H54 (cell line): ENCODE data around the gene CCR5AS.
A peak's percentile ranks its signal among the peaks of the same experiment; 100 is the strongest.
"Not testable (repeated sequence)": the region's sequence is repeated elsewhere in the genome, so short reads cannot be mapped to it uniquely, and the experiment has no call there.

Experiments
- DNase-seq: peaks from one replicate; pipeline ENCODE4 v3.0.0; 2011; ENCODE audit warnings: low spot score, mixed read lengths; ENCODE audit not compliant: insufficient read length
- FAIRE-seq: peaks from 3 replicates; lab custom pipeline; 2011; peaks lifted over from hg19 to GRCh38; lab: Jason Lieb, UNC
- POLR2A ChIP-seq: IDR thresholded peaks from 2 replicates; pipeline ENCODE4 v1.6.1; 2011; ENCODE audit warnings: low read depth, mild to moderate bottlenecking, low read length

The CCR5AS gene

DNA sequence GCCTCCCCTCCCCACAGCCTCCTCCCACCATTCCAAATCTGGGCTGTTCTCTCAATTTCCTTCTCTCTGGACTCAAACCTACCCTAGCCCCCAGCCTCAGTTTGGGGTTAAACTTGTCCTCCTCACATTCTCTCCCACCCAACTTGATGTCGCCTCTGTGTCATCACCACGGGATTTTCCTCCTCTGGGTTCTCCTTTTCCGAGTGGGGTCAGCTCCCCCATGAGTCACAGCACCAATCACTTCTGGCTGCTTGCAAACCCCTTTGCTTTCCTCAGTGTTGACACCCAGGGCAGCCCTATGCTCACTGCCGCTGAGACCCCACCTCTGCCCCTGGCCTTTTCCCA is 451 bp downstream of the CCR5AS start:
- no peak for TF ChIP-seq POLR2A
- DNase-seq (no peak), FAIRE-seq (no peak)

DNA sequence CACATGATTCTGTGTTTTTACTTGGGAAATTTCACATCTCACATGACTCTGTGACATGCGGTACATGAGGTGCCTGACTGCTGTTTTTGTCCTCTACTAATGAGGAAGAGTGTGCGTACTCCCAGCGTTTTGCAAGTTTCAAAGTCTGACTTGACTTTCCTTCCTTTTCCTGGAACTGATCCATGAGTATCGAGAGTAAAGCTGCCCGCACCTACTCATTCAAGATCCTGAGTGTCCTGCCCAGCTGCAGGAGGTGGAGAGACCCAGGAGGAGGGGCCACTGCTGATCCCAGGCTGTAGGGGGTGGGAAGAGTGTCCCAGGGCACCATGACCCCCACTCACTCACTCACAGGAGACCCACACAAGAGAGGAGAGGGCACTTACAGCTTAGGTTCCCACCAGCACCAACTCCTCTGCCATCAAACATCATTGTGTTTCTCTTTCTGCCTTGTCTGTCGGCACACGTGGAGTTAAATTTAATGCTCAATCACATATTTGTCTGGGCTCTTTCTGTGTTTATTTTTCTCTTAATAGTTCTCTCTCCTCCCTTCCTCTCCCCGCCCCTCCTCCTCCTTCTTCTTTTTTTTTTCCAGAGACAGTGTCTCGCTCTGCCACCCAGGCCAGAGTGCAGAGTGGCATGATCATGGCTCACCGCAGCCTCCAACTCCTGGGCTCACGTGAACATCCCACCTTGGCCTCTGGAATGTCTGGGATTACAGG is 1.4 kb downstream of the CCR5AS start:
- FAIRE-seq (no peak), DNase-seq (no peak)
- TF ChIP-seq POLR2A: no peak

DNA sequence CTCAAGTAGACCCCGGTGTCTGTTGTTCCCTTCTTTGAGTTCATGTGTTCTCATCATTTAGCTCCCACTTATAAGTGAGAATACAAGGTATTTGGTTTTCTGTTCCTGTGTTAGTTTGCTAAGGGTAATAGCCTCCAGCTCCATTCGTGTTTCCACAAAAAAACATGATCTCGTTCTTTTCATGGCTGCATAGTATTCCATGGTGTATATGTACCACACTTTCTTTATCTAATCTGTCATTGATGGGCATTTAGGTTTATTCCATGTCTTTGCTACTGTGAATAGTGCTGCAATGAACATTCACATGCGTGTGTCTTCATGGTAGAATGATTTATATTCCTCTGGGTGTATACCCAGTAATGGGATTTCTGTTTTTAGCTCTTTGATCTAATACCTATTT is 4.0 kb downstream of the CCR5AS start:
- not testable (repeated sequence) for FAIRE-seq, DNase-seq

DNA sequence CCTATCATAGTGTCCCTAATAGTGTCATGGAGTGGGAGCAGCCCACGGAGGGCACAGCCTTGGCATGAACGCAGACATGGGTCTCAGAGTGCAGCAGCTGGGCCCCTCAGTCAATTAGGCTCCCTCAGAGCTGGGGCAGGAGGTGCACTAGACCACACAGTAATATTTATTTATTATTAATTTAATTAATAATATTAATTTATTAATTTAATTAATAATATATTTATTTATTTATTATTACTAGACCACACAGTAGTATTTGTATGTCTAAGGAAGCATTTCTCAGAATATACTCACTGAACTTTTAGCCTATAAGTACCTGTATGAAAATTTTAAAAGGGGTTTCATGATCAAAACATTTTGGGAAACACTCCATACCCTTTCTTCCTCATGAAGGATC is 5.3 kb downstream of the CCR5AS start:
- TF ChIP-seq POLR2A: no peak
- DNase-seq (no peak), FAIRE-seq (no peak)

DNA sequence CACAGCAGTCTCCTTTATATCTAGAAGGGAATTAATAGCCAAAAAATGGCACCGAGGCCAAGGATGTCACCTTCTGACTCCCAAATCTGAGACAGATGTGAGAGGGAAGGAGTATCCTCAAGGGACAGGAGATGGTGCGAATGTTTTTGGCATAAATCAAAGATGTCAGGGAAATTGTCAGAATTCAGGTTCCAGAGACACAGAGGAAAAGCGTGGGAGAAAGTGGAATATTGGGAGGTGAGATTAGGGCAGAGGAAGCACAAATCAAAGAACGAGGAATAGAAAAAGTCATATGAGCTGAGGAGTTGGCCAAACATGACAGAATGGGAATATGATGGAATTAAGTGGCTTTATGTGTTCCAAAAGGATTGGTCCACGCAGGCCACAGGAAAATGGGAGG is 6.0 kb downstream of the CCR5AS start:
- FAIRE-seq: no peak
- TF ChIP-seq POLR2A: no peak
- no peak for DNase-seq

DNA sequence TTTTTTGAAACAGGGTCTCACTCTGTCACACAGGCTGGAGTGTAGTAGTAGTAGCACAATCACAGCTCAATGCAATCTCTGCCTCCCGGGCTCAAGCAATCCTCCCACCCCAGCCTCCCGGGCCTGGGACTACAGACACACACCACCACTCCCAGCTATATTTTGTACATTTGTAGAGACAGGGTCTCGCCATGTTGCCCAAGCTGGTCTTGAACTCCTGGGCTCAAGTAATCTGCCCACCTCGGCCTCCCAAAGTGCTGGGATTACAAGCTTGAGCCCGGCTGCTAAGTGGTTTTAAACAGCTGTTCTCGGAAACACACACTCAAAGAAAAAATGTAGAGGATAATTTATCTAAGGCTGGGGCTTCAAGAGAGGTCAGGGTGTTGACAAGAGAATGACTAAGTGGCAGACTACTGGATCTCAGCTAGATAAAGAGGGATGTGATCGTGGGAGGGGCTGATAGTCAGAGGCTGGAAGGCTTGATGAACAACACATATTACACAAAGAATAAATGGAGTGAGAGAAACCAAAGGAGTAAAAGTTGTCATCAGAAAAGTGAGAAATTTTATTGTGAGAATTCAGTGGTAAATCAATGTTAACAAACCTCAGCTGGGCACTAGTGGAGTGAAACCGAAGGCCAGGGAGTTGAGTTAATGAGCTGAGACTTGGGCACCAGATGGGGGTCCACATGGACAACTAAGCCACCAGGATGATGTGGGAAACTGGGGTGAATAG is 6.7 kb downstream of the CCR5AS start:
- DNase-seq (peak; percentile 59), FAIRE-seq (peak; percentile 65)
- TF ChIP-seq POLR2A: no peak

DNA sequence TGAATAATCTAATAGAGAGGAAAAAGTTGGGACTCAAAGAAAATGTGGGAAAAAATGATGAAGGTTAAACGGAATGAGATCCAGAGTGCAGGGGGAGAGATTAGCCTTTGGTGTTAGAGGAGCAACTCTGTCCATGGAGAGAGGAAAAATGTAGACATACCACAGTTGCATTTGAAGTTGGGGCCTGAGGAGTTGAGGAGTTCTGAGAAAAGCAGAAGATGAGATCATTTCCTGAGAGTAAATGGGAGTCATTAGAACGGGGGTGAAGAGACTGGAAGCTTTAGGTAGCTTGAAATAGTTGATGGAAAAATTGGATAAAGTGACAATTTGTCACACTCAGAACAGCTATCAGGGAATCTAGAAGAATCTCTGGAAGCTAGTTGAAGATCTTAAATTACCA is 7.3 kb downstream of the CCR5AS start:
- TF ChIP-seq POLR2A: no peak
- no peak for FAIRE-seq
- no peak for DNase-seq

DNA sequence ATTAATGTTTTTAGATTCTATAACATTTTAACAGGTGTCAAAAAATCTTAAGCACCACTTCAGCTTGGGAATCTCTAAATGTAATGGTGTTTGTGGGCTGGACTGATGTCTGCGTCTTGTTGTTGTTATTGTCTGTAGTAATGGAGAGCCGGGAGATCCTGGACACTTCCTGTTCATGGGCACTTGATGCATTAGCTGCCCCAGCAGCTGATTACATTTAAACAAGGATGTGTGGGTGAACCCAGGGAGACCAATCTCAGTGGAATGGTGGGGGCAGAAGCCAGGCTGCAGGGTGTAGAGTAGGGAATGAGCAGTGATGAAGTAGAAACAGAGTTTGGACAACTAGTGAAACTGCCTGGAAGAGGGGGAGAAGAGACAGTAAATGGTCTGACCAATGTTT is 7.8 kb downstream of the CCR5AS start:
- no peak for TF ChIP-seq POLR2A
- DNase-seq: no peak
- no peak for FAIRE-seq

DNA sequence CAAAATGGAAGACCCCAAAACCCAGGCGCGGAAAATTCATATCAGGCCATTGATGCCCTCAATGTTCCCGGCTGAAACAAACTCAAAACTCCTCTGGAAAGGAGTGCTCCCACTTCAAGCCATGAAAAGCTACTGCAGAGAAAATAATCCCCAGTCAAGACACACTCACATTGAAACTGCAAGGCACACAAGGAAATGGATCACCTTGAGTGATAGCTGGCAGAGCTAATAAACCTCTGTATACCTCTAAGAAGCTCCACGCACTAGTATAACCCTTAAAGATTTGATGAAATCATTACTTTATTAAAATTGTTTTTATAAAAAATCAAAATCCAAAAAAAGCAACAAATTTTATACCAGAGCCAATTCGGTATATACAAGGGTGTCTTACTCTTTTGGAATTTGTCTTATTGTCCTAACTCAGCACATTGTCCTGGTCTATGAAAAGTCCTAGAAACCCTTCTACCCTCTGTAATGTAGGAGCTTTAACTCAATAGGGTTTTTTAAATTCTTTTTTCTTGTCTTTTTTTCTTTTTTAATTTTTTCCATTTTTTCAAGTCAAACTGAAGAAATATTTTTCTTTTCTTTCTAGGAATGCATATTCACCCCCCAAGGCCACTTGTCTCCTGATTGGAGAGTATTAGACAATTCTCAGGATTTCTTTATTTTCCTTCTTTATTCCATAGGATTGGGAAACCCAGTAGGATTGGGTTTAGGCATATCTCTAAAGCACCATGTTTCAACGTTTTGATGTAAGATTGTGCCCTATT is 8.5 kb downstream of the CCR5AS start:
- TF ChIP-seq POLR2A: no peak
- no peak for FAIRE-seq

DNA sequence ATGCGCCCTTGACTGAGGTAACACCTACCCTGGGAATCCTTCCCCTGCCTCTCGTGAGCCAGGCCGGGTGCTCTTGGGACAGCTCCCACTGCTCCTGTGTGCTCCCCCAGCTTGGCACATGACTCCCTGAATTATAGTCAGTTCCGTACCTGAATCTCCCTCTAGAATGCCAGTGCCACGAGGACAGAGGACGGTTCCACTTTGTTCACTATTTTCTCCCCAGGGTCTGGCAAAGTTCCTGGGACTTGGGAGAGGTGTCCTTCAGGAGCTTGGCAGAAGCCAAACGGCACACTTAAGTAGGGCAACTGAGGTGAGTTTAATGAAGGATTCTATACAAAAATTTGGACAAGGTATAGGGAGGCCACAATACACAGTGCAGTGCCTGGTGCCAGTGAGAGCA is 9.8 kb downstream of the CCR5AS start:
- FAIRE-seq (no peak), DNase-seq (no peak)
- no peak for TF ChIP-seq POLR2A

More for the DNA sequence above, 8.5 kb downstream of the CCR5AS start:
- no peak for DNase-seq

DNA sequence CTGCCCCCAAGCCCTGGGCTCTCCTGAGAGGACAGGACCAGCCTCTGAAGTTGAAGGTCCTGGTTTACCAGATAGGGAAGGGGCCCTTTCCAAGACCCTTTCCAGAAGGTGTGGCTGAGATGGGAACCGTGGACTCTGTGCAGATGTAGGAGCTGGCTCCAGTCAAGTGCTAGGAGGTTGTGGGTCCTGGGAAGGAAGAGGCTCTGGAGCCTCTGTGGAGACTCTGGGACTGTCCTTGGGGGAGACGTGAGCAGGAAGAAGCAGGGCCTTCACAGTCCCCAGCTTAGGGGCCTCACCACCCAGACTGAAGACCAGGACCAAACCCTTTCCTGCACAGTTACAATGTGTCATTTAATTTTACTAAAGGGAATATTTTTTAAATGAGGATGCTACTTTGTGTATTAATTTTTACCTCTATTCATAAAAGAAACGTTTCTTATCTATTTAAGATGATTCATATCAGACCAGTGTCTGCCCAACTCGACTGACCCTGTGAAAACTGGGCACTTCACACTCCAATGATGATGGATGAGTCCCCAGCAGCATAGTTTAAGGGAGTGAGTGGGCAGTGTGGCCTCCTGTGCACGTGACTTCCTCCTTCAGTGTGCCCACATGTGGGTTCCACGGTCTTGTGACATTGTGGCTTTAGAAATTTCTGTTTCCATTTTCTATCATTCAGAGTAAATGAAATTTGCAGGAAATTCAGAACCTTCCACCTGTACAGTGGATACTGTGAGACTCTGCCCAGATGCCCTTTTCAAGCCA is 10.9 kb downstream of the CCR5AS start:
- DNase-seq (no peak), FAIRE-seq (no peak)

DNA sequence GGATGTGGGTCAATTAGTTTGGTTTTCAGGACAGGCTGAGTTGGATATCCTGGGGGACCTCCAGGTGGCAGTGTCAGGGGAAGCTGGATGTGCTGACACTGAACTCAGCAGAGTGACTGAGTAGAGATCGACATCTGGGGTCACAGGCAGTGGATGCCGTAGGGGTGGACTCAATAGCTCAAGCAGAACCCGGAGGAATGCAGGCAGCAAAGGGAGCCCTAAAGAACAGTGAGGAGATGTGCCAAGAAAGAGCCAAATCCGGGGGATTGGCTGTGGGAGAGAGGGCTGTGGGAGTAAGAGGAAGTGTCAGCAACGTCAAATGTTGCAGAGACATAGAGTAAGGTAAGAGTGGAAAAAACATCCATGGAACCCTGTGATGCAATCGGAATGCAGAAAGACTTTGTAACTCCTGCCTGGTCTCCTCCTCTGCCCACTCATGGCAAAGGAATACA is 11.6 kb downstream of the CCR5AS start:
- DNase-seq (no peak), FAIRE-seq (no peak)
- no peak for TF ChIP-seq POLR2A

More for the DNA sequence above, 10.9 kb downstream of the CCR5AS start:
- TF ChIP-seq POLR2A: no peak

DNA sequence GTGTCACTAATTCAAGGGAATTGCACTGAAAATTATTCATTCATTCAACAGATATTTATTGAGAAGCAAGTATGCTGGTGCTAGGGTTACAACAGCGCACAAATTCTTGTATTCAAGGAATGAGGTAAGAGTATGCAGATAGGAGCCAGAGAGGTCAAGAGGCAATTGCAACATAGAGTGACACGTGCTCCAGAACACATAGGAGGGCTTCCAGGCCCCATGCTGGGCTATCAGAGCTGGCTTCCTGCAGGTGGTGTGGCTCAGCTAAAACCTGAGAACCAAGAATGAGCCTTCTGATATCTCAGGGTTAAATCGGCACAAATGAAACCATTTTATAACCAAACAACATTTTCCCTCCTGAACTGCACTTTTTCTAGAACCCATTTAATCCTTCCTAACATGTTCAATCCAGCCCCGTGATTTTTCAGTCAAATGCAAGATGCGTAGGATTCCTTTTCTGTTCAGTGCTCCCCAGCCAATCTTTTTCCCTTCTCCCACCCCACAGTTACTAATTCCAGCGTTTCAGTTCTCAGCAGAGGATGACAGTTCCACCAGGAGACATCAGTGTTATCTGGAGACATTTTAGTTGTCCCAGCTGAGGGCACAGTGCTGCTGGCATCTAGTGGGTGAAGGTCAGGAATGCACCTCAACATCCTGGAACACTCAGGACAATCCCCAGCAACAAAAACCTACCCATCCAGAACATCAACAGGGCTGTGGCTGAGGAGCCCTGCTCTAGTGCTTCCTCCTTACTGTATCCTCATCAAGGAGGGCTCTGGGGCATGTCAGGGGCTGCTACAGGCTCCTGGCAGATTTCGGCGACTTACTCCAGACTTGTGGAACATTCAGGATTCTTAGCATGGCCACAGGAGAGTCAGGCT is 13.1 kb downstream of the CCR5AS start:
- no peak for TF ChIP-seq POLR2A
- DNase-seq: no peak
- no peak for FAIRE-seq

DNA sequence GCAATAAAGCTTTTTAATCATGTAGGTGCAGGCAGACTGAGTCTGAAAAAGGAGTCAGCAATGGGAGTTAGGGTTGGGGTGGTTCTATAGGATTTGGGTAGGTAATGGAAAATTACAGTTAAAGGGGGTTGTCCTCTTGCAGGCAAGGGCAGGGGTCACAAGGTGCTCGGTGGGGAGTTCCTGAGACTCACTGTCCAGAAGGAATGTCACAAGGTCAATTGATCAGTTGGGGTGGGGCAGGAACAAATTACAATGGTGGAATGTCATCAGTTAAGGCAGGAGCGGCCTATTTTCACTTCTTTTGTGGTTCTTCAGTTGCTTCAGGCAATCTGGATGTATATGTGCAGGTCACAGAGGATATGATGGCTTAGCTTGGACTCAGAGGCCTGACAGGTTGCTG is 13.9 kb downstream of the CCR5AS start:
- FAIRE-seq: no peak
- no peak for DNase-seq
- no peak for TF ChIP-seq POLR2A

DNA sequence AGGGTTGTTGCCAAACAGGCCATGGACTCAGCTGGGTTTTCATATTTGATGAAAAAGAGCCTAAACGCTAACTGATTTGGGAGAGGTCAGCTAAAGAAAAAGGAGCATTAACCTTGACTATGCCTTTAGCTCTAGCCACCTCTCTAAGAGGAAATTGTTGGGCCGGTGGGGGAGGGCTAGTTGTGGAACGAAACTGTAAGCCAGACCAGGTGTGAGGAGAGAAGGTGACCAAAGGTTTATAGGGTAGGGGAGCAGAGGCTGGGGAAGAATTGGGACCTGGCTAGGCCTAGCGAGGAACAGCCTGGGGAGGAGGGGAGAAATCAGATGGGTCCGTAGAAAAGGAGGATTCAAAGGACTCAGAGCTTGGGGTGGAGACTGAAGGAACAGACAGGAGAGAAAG is 15.3 kb downstream of the CCR5AS start:
- DNase-seq, FAIRE-seq: not testable (repeated sequence)
